IMR-90 (cell line): ENCODE results near the gene CYP46A1. TPM values are rescaled to one million over a fixed set of nuclear protein-coding genes. Genes with fewer than 3 reads are reported as not detected.

Source experiments
- ATAC-seq: fragments of 200-7000 bp; cut with Tn5 transposase; 2 replicates; pipeline ENCODE4 v1.9.1; 2020; ENCODE audit warnings: low read depth, mild to moderate bottlenecking, moderate library complexity
- BruUV-seq: library from RNA; stranded (reverse); fragments of 400-500 nt; replicated peaks from 2 replicates; lab custom pipeline; 2021; lab: Mats Ljungman, UMichigan
- CTCF ChIA-PET: fragments of 300-600 bp; formaldehyde crosslinking; extraction: SDS; loops from one replicate; lab custom pipeline; 2021; ENCODE audit warnings: antibody characterized with exemption; lab: Yijun Ruan, JAX
- POLR2A ChIA-PET: fragments of 300-600 bp; sonication (Branson Sonifier 250); formaldehyde crosslinking; loops from one replicate; lab custom pipeline; 2022; ENCODE audit warnings: antibody characterized with exemption; ENCODE audit not compliant: unreplicated experiment; lab: Charles Lee
- DNase-seq: peaks from one replicate; pipeline ENCODE4 v3.0.0; 2013
- H2AFZ ChIP-seq: replicated peaks from 2 replicates; pipeline ENCODE3; 2013; ENCODE audit warnings: low read length, mild to moderate bottlenecking; ENCODE audit not compliant: poor library complexity
- H2AK5ac ChIP-seq: 2 replicates; pipeline ENCODE4 v1.6.1; 2013; ENCODE audit warnings: low read depth, low read length, inconsistent platforms
- H2AK9ac ChIP-seq: replicated peaks from 2 replicates; pipeline ENCODE3; 2013; ENCODE audit warnings: mild to moderate bottlenecking, low read depth, low read length, moderate library complexity; ENCODE audit not compliant: poor library complexity
- H2BK120ac ChIP-seq: 2 replicates; pipeline ENCODE4 v1.6.1; 2013; ENCODE audit warnings: low read depth, low read length, inconsistent platforms
- H2BK15ac ChIP-seq: 3 replicates; pipeline ENCODE4 v1.6.1; 2013; ENCODE audit warnings: low read depth, low read length, inconsistent platforms
- H2BK20ac ChIP-seq: 2 replicates; pipeline ENCODE4 v1.6.1; 2013; ENCODE audit warnings: low read depth, mild to moderate bottlenecking, inconsistent platforms, low read length, moderate library complexity
- H2BK5ac ChIP-seq: 2 replicates; pipeline ENCODE4 v1.6.1; 2013; ENCODE audit warnings: mild to moderate bottlenecking, low read depth, low read length, inconsistent platforms; ENCODE audit not compliant: poor library complexity, severe bottlenecking
- H3K14ac ChIP-seq: replicated peaks from 2 replicates; pipeline ENCODE4 v1.6.1; 2013; ENCODE audit warnings: low read depth, low read length, inconsistent platforms
- H3K18ac ChIP-seq: 2 replicates; pipeline ENCODE4 v1.6.1; 2013; ENCODE audit warnings: low read depth, low read length, control low read depth
- H3K23ac ChIP-seq: 2 replicates; pipeline ENCODE4 v1.6.1; 2013; ENCODE audit warnings: low read depth, low read length, inconsistent platforms
- H3K27ac ChIP-seq: 2 replicates; pipeline ENCODE4 v1.5.1; 2013; ENCODE audit warnings: mild to moderate bottlenecking, control low read depth, low read length; ENCODE audit not compliant: insufficient read depth
- H3K27me3 ChIP-seq: 2 replicates; pipeline ENCODE4 v1.6.1; 2013; ENCODE audit warnings: low read length; ENCODE audit not compliant: control insufficient read depth, insufficient read depth
- H3K36me3 ChIP-seq: 2 replicates; pipeline ENCODE4 v1.6.1; 2013; ENCODE audit warnings: low read length, mixed read lengths; ENCODE audit not compliant: control insufficient read depth, insufficient read depth
- H3K4ac ChIP-seq: 2 replicates; pipeline ENCODE4 v1.6.1; 2013; ENCODE audit warnings: low read depth, low read length, inconsistent platforms
- H3K4me1 ChIP-seq: 2 replicates; pipeline ENCODE4 v1.6.1; 2013; ENCODE audit warnings: low read length, mixed read lengths; ENCODE audit not compliant: control insufficient read depth, insufficient read depth
- H3K4me2 ChIP-seq: 2 replicates; pipeline ENCODE4 v1.6.1; 2013; ENCODE audit warnings: low read depth, mild to moderate bottlenecking, control low read depth, low read length, moderate library complexity
- H3K4me3 ChIP-seq: 2 replicates; pipeline ENCODE4 v1.5.1; 2013; ENCODE audit warnings: low read depth, mild to moderate bottlenecking, control low read depth, low read length, moderate library complexity; ENCODE audit not compliant: insufficient read depth
- H3K56ac ChIP-seq: 2 replicates; pipeline ENCODE4 v1.6.1; 2013; ENCODE audit warnings: low read length, inconsistent platforms; ENCODE audit not compliant: insufficient read depth; ENCODE audit errors: extremely low read depth
- H3K79me1 ChIP-seq, 2 experiments: 2 replicates each; pipeline ENCODE4 v1.6.1; 2013; ENCODE audit warnings: low read length in 2 of 2, inconsistent platforms in 1 of 2, low read depth in 1 of 2
- H3K9ac ChIP-seq: 2 replicates; pipeline ENCODE4 v1.6.1; 2013; ENCODE audit warnings: low read depth, low read length, control low read depth
- H3K9me1 ChIP-seq: 2 replicates; pipeline ENCODE4 v1.6.1; 2013; ENCODE audit warnings: low read length, inconsistent platforms; ENCODE audit not compliant: insufficient read depth
- H3K9me3 ChIP-seq: 2 replicates; pipeline ENCODE4 v1.6.1; 2013; ENCODE audit warnings: low read length; ENCODE audit not compliant: control insufficient read depth, insufficient read depth
- H4K20me1 ChIP-seq: 2 replicates; pipeline ENCODE4 v1.6.1; 2013; ENCODE audit warnings: low read length, inconsistent platforms; ENCODE audit not compliant: insufficient read depth
- H4K5ac ChIP-seq: 2 replicates; pipeline ENCODE4 v1.6.1; 2013; ENCODE audit warnings: mild to moderate bottlenecking, low read depth, low read length, control low read depth
- H4K8ac ChIP-seq, 2 experiments: 2 replicates each; pipeline ENCODE4 v1.6.1; 2013; ENCODE audit warnings: low read depth in 2 of 2, low read length in 2 of 2, control low read depth in 1 of 2, inconsistent platforms in 1 of 2
- H4K91ac ChIP-seq: 2 replicates; pipeline ENCODE4 v1.6.1; 2013; ENCODE audit warnings: low read depth, low read length, inconsistent platforms; ENCODE audit not compliant: insufficient read depth
- MAZ ChIP-seq: IDR thresholded peaks from 2 replicates; pipeline ENCODE4 v1.6.1; 2012; ENCODE audit warnings: low read depth, mild to moderate bottlenecking, low read length, improper control_type of control experiment, moderate library complexity, borderline replicate concordance
- RAD21 ChIP-seq: IDR thresholded peaks from 2 replicates; pipeline ENCODE4 v1.6.1; 2012; ENCODE audit warnings: low read length, improper control_type of control experiment
- RFX5 ChIP-seq: IDR thresholded peaks from 2 replicates; pipeline ENCODE4 v1.8.0; 2012; ENCODE audit warnings: low read depth, mild to moderate bottlenecking, low read length, moderate library complexity
- SMC3 ChIP-seq: fragments of 150-350 bp; IDR thresholded peaks from 2 replicates; pipeline ENCODE4 v1.6.1; 2016; ENCODE audit warnings: low read depth, mild to moderate bottlenecking, antibody characterized with exemption, low read length, moderate library complexity
- WGBS, 2 experiments: methylation state at CpG; one replicate each; pipeline versions ENCODE4 v1.1.5 to v1.1.7; 2013; ENCODE audit warnings: missing lambda C conversion rate in 2 of 2; ENCODE audit not compliant: insufficient read length in 1 of 2; ENCODE audit errors: extremely low coverage in 2 of 2; 5-methylcytosine and 5-hydroxymethylcytosine counted together
- dilution Hi-C: fragments of 300-500 bp; cut with HindIII; formaldehyde crosslinking; loops from one replicate; pipeline ENCODE4 v1.14.3; 2018; ENCODE audit warnings: low sequenced_read_pairs; ENCODE audit not compliant: unreplicated experiment
- in situ Hi-C: fragments of 300-500 bp; cut with MboI; formaldehyde crosslinking; loops from 3 replicates; pipeline ENCODE4 v1.14.3; 2019; ENCODE audit warnings: low sequenced_read_pairs, inconsistent platforms, mixed read lengths
- intact Hi-C: fragments of 100-400 bp; cut with micrococcal nuclease; formaldehyde crosslinking; loops from 2 replicates; pipeline ENCODE4 v1.10.0; 2022
- polyA plus RNA-seq, 3 experiments: library from polyadenylated mRNA; depleted of rRNA; stranded (reverse); fragments of >200 nt; gene quantifications; 2 replicates each; pipeline ENCODE4 v1.2.3, GENCODE V29; 2012; ENCODE audit warnings: low replicate concordance in 1 of 3
- total RNA-seq: library from RNA; depleted of rRNA; stranded (reverse); fragments of >200 nt; gene quantifications from 2 replicates; pipeline ENCODE4 v1.2.3, GENCODE V29; 2012
- TF ChIP-seq, protein P1 (sequence below): fragments of 150-350 bp; IDR thresholded peaks from 2 replicates; pipeline ENCODE4 v1.6.1; 2016; ENCODE audit warnings: low read depth, mild to moderate bottlenecking, low read length, moderate library complexity, borderline replicate concordance
- TF ChIP-seq, protein P2 (sequence below): fragments of 150-350 bp; IDR thresholded peaks from 2 replicates; pipeline ENCODE4 v1.6.1; 2017; ENCODE audit warnings: mild to moderate bottlenecking, antibody characterized with exemption, low read length, low read depth

The CYP46A1 gene
- total and polyA plus RNA-seq, 2 of the 4 experiments (the other 2 are of a cell fraction): 0.18 to 0.31 TPM

DNA sequence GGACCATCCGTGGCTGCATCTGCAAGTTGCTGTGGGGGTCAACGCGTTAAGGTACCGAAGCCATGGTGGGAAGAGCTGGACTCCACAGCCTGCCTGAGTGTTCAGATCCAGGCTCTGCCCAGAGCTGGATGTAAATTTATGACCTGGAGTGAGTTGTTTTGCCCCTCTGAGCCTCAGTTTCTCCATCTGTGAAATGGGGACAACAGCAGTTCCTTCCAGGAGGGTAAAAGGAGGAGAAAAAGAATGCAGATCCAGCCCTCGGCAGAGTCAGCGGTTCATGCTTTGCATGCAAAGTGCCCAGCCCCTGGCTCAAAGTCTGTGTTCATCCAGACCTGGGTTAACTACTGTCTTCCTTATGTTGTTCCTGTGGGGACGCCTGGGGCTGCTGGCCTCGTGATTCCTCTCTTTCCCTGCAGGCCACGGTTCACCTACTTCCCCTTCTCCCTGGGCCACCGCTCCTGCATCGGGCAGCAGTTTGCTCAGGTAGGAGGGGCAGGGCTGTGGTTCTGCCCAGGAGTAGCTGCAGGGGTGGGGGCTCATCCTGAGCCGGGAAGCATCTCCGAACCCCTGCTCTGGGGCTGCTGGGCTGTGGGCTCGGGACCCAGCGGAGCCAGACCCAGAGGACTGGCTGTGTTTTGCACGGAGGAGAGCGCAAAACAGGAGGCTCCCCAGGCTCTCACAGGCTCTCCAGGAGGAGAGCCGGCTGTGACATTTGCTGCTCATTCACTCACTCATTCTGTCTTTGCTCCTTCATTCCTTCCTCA, 41.9 kb downstream of the CYP46A1 start (continued):
- TF ChIP-seq, protein P1, sequence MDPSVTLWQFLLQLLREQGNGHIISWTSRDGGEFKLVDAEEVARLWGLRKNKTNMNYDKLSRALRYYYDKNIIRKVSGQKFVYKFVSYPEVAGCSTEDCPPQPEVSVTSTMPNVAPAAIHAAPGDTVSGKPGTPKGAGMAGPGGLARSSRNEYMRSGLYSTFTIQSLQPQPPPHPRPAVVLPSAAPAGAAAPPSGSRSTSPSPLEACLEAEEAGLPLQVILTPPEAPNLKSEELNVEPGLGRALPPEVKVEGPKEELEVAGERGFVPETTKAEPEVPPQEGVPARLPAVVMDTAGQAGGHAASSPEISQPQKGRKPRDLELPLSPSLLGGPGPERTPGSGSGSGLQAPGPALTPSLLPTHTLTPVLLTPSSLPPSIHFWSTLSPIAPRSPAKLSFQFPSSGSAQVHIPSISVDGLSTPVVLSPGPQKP: no peak
- no peak for TF ChIP-seq SMC3
- TF ChIP-seq RAD21: no peak

DNA sequence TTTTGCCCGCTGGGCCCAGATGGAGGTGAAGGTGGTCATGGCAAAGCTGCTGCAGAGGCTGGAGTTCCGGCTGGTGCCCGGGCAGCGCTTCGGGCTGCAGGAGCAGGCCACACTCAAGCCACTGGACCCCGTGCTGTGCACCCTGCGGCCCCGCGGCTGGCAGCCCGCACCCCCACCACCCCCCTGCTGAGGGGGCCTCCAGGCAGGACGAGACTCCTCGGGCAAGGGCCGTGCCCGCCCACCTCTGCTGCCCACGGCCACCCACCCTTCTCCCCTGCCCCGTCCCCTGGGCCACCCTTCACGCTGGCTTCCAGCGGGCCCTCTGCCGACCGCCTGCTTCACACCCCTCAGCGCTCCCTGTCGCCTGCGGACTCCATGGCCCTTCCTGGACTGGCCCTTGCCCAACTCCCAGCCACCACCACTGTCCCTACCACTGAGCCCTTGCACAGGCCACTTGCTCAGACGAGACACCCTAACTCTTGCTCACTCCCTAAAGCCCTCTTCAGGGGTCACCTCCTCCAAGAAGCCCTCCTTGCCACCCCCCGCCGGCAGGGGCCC, 42.5 kb downstream of the CYP46A1 start:
- POLR2A ChIA-PET: no interaction called here
- Histone ChIP-seq H3K27ac (no peak overlapping the region), H2AK9ac (no peak overlapping the region), H3K9me1 (no peaks in the 10 kb centered on the region), H3K23ac (no peak overlapping the region), H2AK5ac (no peak overlapping the region), H2BK120ac (no peak overlapping the region), H3K36me3 (no peaks in the 10 kb centered on the region), H4K8ac (no peak overlapping the region), H3K4me1 (peaks cover 3% of the 10 kb centered on the region; the same call in 1 of the 2 replicates), H3K4me3 (no peak overlapping the region), H3K18ac (no peak overlapping the region), H4K91ac (no peak overlapping the region), H3K79me1 (no peaks in the 10 kb centered on the region), H3K9ac (no peak overlapping the region), H3K56ac (no peak overlapping the region), H3K27me3 (peaks cover 14% of the 10 kb centered on the region), H2AFZ (no peak overlapping the region), H3K4me2 (no peak overlapping the region), H2BK20ac (no peak overlapping the region), H3K4ac (no peak overlapping the region), H3K9me3 (no peaks in the 10 kb centered on the region), H4K20me1 (no peaks in the 10 kb centered on the region), H2BK5ac (no peak overlapping the region), H2BK15ac (no peak overlapping the region), H3K14ac (no peak overlapping the region), H4K5ac (no peak overlapping the region)
- TF ChIP-seq RAD21 (no peak), MAZ (no peak), RFX5 (no peak)
- TF ChIP-seq, protein P2, sequence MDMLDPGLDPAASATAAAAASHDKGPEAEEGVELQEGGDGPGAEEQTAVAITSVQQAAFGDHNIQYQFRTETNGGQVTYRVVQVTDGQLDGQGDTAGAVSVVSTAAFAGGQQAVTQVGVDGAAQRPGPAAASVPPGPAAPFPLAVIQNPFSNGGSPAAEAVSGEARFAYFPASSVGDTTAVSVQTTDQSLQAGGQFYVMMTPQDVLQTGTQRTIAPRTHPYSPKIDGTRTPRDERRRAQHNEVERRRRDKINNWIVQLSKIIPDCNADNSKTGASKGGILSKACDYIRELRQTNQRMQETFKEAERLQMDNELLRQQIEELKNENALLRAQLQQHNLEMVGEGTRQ: no peak
- no peak for DNase-seq
- dilution Hi-C loops: no loop called here
- ATAC-seq: no peak
- in situ Hi-C loops: no loop called here
- WGBS, 2 experiments: 60% methylated on average over 2 of the region's 26 CpGs; no CpG with 5 or more reads in 1 of the 2 experiments
- CTCF ChIA-PET: no interaction called here
- no TSS peak for BruUV-seq
- intact Hi-C loops: no loop called here
